GM23338 (cell line): ENCODE measurements around the gene SLU7. TPM values are rescaled to one million over a fixed set of nuclear protein-coding genes. Genes with fewer than 3 reads are reported as not detected.

Experiments
- ATAC-seq: fragments of 200-7000 bp; cut with Tn5 transposase; 3 replicates; pipeline ENCODE4 v1.9.1; 2020
- DNase-seq: peaks from one replicate; pipeline ENCODE4 v3.0.0-alpha.2; 2015; ENCODE audit warnings: low spot score
- H2AFZ ChIP-seq: fragments of 200-600 bp; sonication (generic); 2 replicates; pipeline ENCODE4 v1.8.0; 2016; ENCODE audit warnings: antibody characterized with exemption, mild to moderate bottlenecking, moderate library complexity
- H3F3A ChIP-seq: fragments of 200-600 bp; sonication (generic); replicated peaks from 2 replicates; pipeline ENCODE4 v1.8.0; 2017; ENCODE audit warnings: antibody characterized with exemption, mixed run types, low read depth
- H3K27ac ChIP-seq: fragments of 200-600 bp; sonication (generic); 2 replicates; pipeline ENCODE4 v1.6.1; 2016; ENCODE audit warnings: low read depth
- H3K27me3 ChIP-seq: fragments of 200-600 bp; sonication (generic); 2 replicates; pipeline ENCODE4 v1.8.0; 2016; ENCODE audit warnings: mild to moderate bottlenecking, mixed run types, moderate library complexity; ENCODE audit not compliant: insufficient read depth
- H3K36me3 ChIP-seq: fragments of 200-600 bp; sonication (generic); 2 replicates; pipeline ENCODE4 v1.8.0; 2016; ENCODE audit warnings: mild to moderate bottlenecking; ENCODE audit not compliant: insufficient read depth
- H3K4me1 ChIP-seq: fragments of 200-600 bp; sonication (generic); 2 replicates; pipeline ENCODE4 v1.8.0; 2016; ENCODE audit warnings: mild to moderate bottlenecking, moderate library complexity; ENCODE audit not compliant: insufficient read depth
- H3K4me2 ChIP-seq: fragments of 200-600 bp; sonication (generic); 2 replicates; pipeline ENCODE4 v1.7.1; 2017; ENCODE audit warnings: mixed run types
- H3K4me3 ChIP-seq: fragments of 200-600 bp; sonication (generic); 2 replicates; pipeline ENCODE4 v1.6.1; 2016; ENCODE audit warnings: mixed run types
- H3K79me2 ChIP-seq: fragments of 200-600 bp; sonication (generic); replicated peaks from 2 replicates; pipeline ENCODE4 v1.8.0; 2017; ENCODE audit warnings: mild to moderate bottlenecking; ENCODE audit not compliant: insufficient read depth
- H3K9me2 ChIP-seq: fragments of 200-600 bp; sonication (generic); 2 replicates; pipeline ENCODE4 v1.8.0; 2017; ENCODE audit not compliant: insufficient read depth
- H4K20me1 ChIP-seq: fragments of 200-600 bp; sonication (generic); replicated peaks from 2 replicates; pipeline ENCODE4 v1.8.0; 2017; ENCODE audit warnings: mild to moderate bottlenecking; ENCODE audit not compliant: insufficient read depth
- H3K27ac Mint-ChIP-seq: 2 replicates; pipeline ENCODE4 v1.8.0; 2020; ENCODE audit warnings: inconsistent platforms, mild to moderate bottlenecking, moderate library complexity, mixed read lengths
- H3K27me3 Mint-ChIP-seq: 3 replicates; pipeline ENCODE4 v1.8.0; 2022; ENCODE audit warnings: low read depth, mild to moderate bottlenecking, moderate library complexity, mixed read lengths, inconsistent platforms; ENCODE audit not compliant: insufficient read depth, poor library complexity
- H3K36me3 Mint-ChIP-seq: 3 replicates; pipeline ENCODE4 v1.8.0; 2021; ENCODE audit warnings: low read depth, mild to moderate bottlenecking, inconsistent platforms, moderate library complexity, mixed read lengths
- H3K4me1 Mint-ChIP-seq: 3 replicates; pipeline ENCODE4 v1.8.0; 2020; ENCODE audit warnings: mild to moderate bottlenecking, inconsistent platforms, mixed read lengths
- H3K4me3 Mint-ChIP-seq: 3 replicates; pipeline ENCODE4 v1.8.0; 2021; ENCODE audit warnings: moderate library complexity, mild to moderate bottlenecking, inconsistent platforms, mixed read lengths
- H3K9me3 Mint-ChIP-seq: 3 replicates; pipeline ENCODE4 v1.8.0; 2020; ENCODE audit warnings: moderate library complexity, mild to moderate bottlenecking, inconsistent platforms, mixed read lengths
- CREB1 ChIP-seq: fragments of 250-450 bp; sonication (Bioruptor Pico); IDR thresholded peaks from 2 replicates; pipeline ENCODE4 v1.5.0; 2020; ENCODE audit warnings: low read depth, mild to moderate bottlenecking, moderate library complexity
- CTCF ChIP-seq, 2 experiments: fragments of 200-600 bp in 1 of 2; sonication (generic) in 1 of 2; conservative IDR thresholded peaks; 2 replicates each; pipeline versions ENCODE4 v1.5.1 to v1.6.1; 2016 to 2017; ENCODE audit warnings: antibody characterized with exemption in 2 of 2, low read depth in 2 of 2, mild to moderate bottlenecking in 2 of 2, moderate library complexity in 1 of 2
- ETS1 ChIP-seq: IDR thresholded peaks from 2 replicates; pipeline ENCODE4 v1.6.1; 2016; ENCODE audit warnings: antibody characterized with exemption
- NANOG ChIP-seq: IDR thresholded peaks from 2 replicates; pipeline ENCODE4 v1.6.1; 2016; ENCODE audit warnings: antibody characterized with exemption, borderline replicate concordance
- POLR2AphosphoS5 ChIP-seq: IDR thresholded peaks from 2 replicates; pipeline ENCODE4 v1.6.1; 2016; ENCODE audit warnings: antibody characterized with exemption, low read depth
- ZNF462 ChIP-seq: fragments of 250-450 bp; sonication (Bioruptor Pico); IDR thresholded peaks from 2 replicates; pipeline ENCODE4 v1.5.0; 2020; ENCODE audit warnings: mild to moderate bottlenecking, moderate library complexity
- polyA plus RNA-seq: library from polyadenylated mRNA; unstranded; fragments of >200 nt; fragmentation: Nextera tagmentation; extraction: Ambion mirVana; gene quantifications from 2 replicates; pipeline ENCODE4 v1.2.1, GENCODE V29; 2016
- total RNA-seq: library from RNA; depleted of rRNA; stranded (reverse); fragments of >200 nt; shearing (Covaris generic); gene quantifications from 2 replicates; pipeline ENCODE4 v1.2.3, GENCODE V29; 2014

The SLU7 gene
- total and polyA plus RNA-seq, 2 experiments from 2014 or later = 27.0 to 47.5 TPM

- TF ChIP-seq ETS1 (no peak), CTCF (conservative IDR thresholded peaks at IDR 0.05; ENCODE audit: low read depth in 2 of 2) (no peak)
Observed at GRCh38 chr5:160360310-160360709, 58.6 kb downstream of the SLU7 start (continued).

GRCh38 chr5:160359816-160360215 is 59.1 kb downstream of the SLU7 start:
- H3K27me3 ChIP-seq = no peaks in the 10 kb centered on the region
- no peak overlapping the region for H3K27ac ChIP-seq
- Mint-ChIP-seq H3K27ac (no peak overlapping the region), H3K36me3 (no peaks in the 10 kb centered on the region; the same call in 2 of the 3 replicates), H3K4me3 (no peak overlapping the region), H3K27me3 (peaks cover 6% of the 10 kb centered on the region), H3K4me1 (peaks cover 21% of the 10 kb centered on the region), H3K9me3 (no peaks in the 10 kb centered on the region)
- H3K79me2 ChIP-seq = no peaks in the 10 kb centered on the region
- DNase-seq (peak; percentile 34), ATAC-seq (peak; percentile 57)
- peaks cover 9% of the 10 kb centered on the region; the same call in 1 of the 2 replicates for H3K4me1 ChIP-seq
- H3K36me3 ChIP-seq = no peaks in the 10 kb centered on the region
- peak overlapping the region; percentile 88 for H2AFZ ChIP-seq
- no peak for TF ChIP-seq CREB1
- H3K4me2 ChIP-seq = 0 out of 2 replicates have a peak overlapping the region, but pooled peaks have one; percentile 13
- H3K9me2 ChIP-seq = no peaks in the 10 kb centered on the region
- H4K20me1 ChIP-seq = no peaks in the 10 kb centered on the region
- no peaks in the 10 kb centered on the region for H3F3A ChIP-seq
- no peak overlapping the region for H3K4me3 ChIP-seq

- peaks cover 21% of the 10 kb centered on the region for H3K4me1 Mint-ChIP-seq
- no peaks in the 10 kb centered on the region for H4K20me1 ChIP-seq
Observed at GRCh38 chr5:160359242-160359641, 59.6 kb downstream of the SLU7 start.

More at GRCh38 chr5:160359242-160359641, 59.6 kb downstream of the SLU7 start:
- no peak for ATAC-seq
- Histone ChIP-seq H3K27ac (no peak overlapping the region), H3K79me2 (no peaks in the 10 kb centered on the region), H3K27me3 (no peaks in the 10 kb centered on the region), H3F3A (no peaks in the 10 kb centered on the region), H3K4me2 (no peak overlapping the region), H3K4me3 (no peak overlapping the region), H2AFZ (0 out of 2 replicates have a peak overlapping the region, but pooled peaks have one; percentile 28), H3K9me2 (no peaks in the 10 kb centered on the region), H3K36me3 (no peaks in the 10 kb centered on the region), H3K4me1 (peaks cover 9% of the 10 kb centered on the region; the same call in 1 of the 2 replicates)
- no peak overlapping the region for H3K4me3 Mint-ChIP-seq
- H3K9me3 Mint-ChIP-seq = no peaks in the 10 kb centered on the region
- peaks cover 6% of the 10 kb centered on the region for H3K27me3 Mint-ChIP-seq
- no peak overlapping the region for H3K27ac Mint-ChIP-seq
- no peak for TF ChIP-seq POLR2AphosphoS5
- no peak for TF ChIP-seq NANOG
- no peak for TF ChIP-seq CREB1
- TF ChIP-seq ZNF462 (CRISPR knock-in tag) = no peak
- TF ChIP-seq CTCF (conservative IDR thresholded peaks at IDR 0.05; ENCODE audit: low read depth in 2 of 2) = no peak
- no peaks in the 10 kb centered on the region; the same call in 2 of the 3 replicates for H3K36me3 Mint-ChIP-seq
- DNase-seq = no peak
